RWPE1 (cell line): ENCODE results near the gene ACTN1.
A peak's percentile ranks its signal among the peaks of the same experiment; 100 is the strongest.

Experiments used
- CTCF ChIA-PET: fragments of 350-600 bp; sonication (Branson Sonifier 250); formaldehyde crosslinking; extraction: SDS; loops from one replicate; lab custom pipeline; 2021; lab: Yijun Ruan, JAX
- POLR2A ChIA-PET: fragments of 400-600 bp; formaldehyde crosslinking; extraction: SDS; loops from one replicate; lab custom pipeline; 2020; ENCODE audit warnings: antibody characterized with exemption; ENCODE audit not compliant: low non-redundant PET; lab: Yijun Ruan, JAX
- DNase-seq: peaks from one replicate; pipeline ENCODE4 v3.0.0; 2012; ENCODE audit warnings: low spot score
- H3K27ac ChIP-seq: fragments of 450-650 bp; 2 replicates; pipeline ENCODE4 v1.5.1; 2017
- CTCF ChIP-seq: fragments of 450-650 bp; conservative IDR thresholded peaks from 2 replicates; pipeline ENCODE4 v1.5.1; 2017; ENCODE audit warnings: low read depth, mild to moderate bottlenecking

The ACTN1 gene

GRCh38 chr14:68932231-68932630 lies 46.9 kb downstream of the ACTN1 start:
- no peak for TF ChIP-seq CTCF
- peak overlapping the region; percentile 53 for H3K27ac ChIP-seq
- POLR2A ChIA-PET, result no interaction called here
- CTCF ChIA-PET, result interaction anchor here (0.7 to 0.9 kb wide), 2 partner anchors 21 to 117 kb away, joined by 3 read pairs; no protein-coding TSS in a partner anchor
- no peak for DNase-seq

GRCh38 chr14:68931474-68932051 lies 47.5 kb downstream of the ACTN1 start:
- peak overlapping the region; percentile 53 for H3K27ac ChIP-seq
- CTCF ChIA-PET, result interaction anchor here (0.9 kb wide), 1 partner anchor 20 kb away, joined by 3 read pairs; no protein-coding TSS in a partner anchor
- no peak for DNase-seq
- POLR2A ChIA-PET, result no interaction called here
- no peak for TF ChIP-seq CTCF

- TF ChIP-seq CTCF, result no peak
- ChIA-PET CTCF (interaction anchor here (1.2 kb wide), 1 partner anchor 20 kb away, joined by 3 read pairs; no protein-coding TSS in a partner anchor), POLR2A (no interaction called here)
- H3K27ac ChIP-seq, result peak overlapping the region; percentile 53
- no peak for DNase-seq
These were observed 48.0 kb downstream of the ACTN1 start for GRCh38 chr14:68931063-68931462.

GRCh38 chr14:68929623-68930307 lies 49.3 kb downstream of the ACTN1 start:
- ChIA-PET CTCF (interaction anchor here (1.2 kb wide), 1 partner anchor 19 kb away, joined by 3 read pairs; no protein-coding TSS in a partner anchor), POLR2A (no interaction called here)
- H3K27ac ChIP-seq, result peak overlapping the region; percentile 37
- no peak for TF ChIP-seq CTCF
- DNase-seq, result no peak

- H3K27ac ChIP-seq, result peak overlapping the region; percentile 37
- CTCF ChIA-PET, result no interaction called here
- no peak for TF ChIP-seq CTCF
- DNase-seq, result no peak
- POLR2A ChIA-PET, result no interaction called here
These were observed 50.1 kb downstream of the ACTN1 start for GRCh38 chr14:68928770-68929550.

GRCh38 chr14:68927956-68928675 lies 51.0 kb downstream of the ACTN1 start:
- H3K27ac ChIP-seq, result peak overlapping the region; percentile 37
- CTCF ChIA-PET, result no interaction called here
- POLR2A ChIA-PET, result no interaction called here
- no peak for DNase-seq
- TF ChIP-seq CTCF, result no peak
